G401 (cell line): ENCODE results near the gene KIF18B. TPM values are rescaled to one million over a fixed set of nuclear protein-coding genes. Genes with fewer than 3 reads are reported as not detected.

Experiments
- DNase-seq: peaks from one replicate; pipeline ENCODE4 v3.0.0-alpha.2; 2015; ENCODE audit warnings: low spot score
- in situ Hi-C: cut with HindIII; loops from 2 replicates; pipeline ENCODE4 v1.10.0; 2016; ENCODE audit warnings: low sequenced_read_pairs, mixed read lengths
- total RNA-seq: library from RNA; depleted of rRNA; stranded (reverse); fragments of >200 nt; shearing (Covaris generic); gene quantifications from 2 replicates; pipeline ENCODE4 v1.2.3, GENCODE V29; 2014

Gene KIF18B
- total RNA-seq, 1 experiment from 2014 or later = 24.4 TPM

DNA sequence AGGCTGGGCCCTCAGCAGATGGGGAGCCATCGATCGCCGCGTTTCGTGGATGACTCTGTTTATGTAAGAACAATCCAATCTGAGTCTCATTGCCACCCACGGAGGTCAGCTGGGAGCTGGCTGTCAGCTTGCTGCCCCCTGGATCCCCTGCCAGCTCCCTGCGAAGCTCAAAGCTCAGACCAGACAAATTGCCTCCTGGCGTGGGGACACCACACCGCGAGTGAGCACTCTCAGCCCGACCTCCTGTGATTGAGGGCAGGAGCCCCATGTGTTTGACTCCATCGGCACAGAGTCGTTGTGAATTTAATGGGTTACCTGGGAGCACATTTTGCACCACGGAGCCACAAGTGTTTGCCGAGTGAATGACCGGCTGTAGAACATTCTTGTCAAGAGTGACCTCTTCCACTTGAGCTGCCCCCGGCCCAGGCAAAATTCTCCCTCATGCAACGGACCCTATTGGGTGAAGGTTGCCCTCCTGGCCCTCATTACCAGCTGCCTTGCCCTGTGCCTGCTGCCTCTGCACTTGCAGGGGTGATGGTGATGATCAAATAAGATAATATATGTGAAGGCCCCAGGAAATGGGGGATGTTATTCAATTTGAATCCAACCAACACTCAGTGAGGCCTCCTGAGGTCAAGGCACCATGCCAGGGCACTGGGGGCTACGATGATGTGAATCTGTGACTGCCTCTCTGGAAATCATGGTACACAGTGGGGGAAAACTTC, 24.7 kb downstream of the KIF18B start:
- DNase-seq = no peak
- in situ Hi-C loops = no loop called here

DNA sequence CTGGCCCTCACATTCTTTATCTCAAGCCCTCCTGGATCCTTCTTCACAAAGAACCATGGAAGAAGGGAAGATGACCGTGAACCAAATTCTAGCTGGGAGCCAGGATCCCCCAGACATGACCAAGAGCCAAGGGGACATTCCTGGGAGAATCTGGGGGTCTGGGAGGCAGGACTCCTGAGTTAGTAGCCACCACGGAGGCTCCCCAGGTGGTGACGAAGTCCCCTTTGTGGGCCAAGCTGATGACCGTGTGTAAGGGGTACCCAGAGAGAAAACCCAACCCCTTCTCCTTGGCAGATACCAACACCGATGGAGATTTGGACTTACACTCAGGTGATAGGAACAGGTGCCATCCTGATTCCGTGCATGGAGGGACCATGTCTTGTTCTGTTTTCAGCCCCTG, 25.4 kb downstream of the KIF18B start:
- DNase-seq = no peak
- in situ Hi-C loops = no loop called here

DNA sequence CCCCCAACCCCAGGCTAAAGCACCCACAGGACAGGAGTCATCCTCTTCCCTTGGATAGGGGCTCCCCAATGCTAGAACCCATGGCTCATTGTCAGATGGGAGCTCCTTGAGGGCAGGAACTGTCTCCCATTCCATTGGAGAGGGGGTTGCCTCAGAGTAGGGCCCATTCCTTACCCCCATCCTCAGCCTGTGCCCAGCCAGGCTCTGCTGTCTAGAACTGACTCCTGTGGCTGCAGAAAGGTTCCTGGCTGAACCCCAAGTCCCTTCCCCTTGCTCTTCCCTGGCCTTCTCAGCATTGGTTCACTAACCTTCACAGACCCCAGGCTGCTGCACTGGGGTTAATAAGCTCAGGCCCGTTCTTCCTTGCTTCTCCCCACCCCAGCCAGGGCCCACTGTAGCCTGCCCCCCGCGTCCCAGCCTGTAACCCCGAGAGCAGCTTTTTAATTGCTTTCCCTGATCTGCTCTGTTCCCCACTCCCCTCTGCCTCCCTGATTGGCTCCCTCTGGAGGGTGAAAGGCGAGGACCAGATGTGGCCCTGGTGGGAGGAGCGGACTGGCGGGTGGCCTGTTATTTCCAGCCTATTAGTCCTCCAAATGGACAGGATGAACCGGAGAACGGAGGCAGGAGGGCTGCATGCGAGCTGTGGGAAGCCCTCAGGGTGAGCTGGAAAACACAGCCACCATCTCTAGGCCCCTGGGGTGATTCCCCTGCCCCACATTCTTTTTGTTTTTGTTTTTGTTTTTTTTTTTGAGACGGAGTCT, 26.3 kb downstream of the KIF18B start:
- in situ Hi-C loops = no loop called here
- no peak for DNase-seq

DNA sequence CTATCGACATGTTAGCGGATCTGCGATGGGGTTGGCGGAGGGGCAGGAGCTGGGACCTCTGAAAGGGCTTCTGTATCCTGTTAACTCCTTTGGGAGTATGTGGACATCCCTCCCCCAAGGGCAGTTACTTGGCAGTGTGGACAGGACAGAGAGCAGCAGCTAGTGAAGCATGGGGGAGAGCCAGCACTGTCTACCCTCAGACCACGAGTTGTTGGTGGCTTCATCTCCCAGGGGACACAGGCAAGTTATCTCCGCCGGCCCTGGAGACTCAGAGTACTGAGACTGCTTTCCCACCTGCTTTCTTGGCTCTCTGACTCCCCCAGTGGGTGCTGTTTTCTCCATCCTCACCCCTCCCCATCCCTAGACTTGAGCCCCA, 27.0 kb downstream of the KIF18B start:
- no peak for DNase-seq
- in situ Hi-C loops = no loop called here

DNA sequence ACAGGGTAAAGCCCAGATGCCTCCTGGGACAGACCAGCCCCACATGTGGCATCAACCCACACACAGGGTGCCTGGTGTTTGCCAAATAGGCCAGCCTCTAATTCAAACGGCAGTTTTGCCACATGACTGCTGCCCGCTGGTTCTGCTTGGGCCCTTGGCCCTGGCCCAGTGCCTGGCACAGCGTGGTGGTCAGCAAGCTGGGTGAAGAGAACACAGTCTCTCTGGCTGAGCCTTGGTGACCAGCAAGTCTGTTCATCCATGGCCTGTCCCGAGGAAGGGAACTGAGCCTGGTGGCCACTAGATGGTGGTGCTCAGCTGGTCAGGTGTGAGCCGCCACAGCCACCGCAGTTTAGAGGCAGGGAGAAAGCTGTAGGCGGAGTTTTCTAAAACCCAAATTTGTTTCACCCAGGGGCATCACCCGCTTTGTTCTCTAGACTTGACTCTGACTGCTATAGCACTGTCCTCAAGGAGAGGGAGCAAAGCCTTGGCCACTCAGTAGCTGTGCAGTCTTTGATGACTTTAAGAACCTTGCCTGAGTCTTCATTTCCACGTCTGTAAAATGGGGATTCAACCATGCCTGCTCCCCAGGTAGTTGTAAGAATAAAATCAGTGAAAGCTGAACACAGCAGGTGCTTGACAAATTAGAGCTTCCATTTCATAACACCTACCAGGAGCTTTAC, 27.5 kb downstream of the KIF18B start:
- peak; percentile 93 for DNase-seq
- in situ Hi-C loops = no loop called here

DNA sequence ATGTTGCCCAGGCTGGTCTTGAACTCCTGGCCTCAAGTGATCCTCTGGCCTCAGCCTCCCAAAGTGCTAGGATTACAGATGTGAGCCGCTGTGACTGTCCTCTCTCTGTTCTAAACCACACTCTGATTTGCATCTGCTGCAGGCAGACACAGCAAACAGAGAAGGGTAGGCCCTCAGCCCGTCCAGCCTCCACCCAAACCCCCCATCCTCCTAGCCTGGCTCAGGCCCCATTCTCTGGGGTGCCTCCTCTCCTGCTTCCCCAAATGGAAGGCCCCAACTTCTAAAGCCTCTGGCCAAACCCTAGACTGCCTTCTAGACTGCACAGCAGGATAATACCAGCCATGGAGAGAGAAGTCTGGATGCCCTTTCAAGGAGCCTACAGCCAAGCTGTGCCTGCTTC, 28.2 kb downstream of the KIF18B start:
- DNase-seq = no peak
- in situ Hi-C loops = no loop called here

DNA sequence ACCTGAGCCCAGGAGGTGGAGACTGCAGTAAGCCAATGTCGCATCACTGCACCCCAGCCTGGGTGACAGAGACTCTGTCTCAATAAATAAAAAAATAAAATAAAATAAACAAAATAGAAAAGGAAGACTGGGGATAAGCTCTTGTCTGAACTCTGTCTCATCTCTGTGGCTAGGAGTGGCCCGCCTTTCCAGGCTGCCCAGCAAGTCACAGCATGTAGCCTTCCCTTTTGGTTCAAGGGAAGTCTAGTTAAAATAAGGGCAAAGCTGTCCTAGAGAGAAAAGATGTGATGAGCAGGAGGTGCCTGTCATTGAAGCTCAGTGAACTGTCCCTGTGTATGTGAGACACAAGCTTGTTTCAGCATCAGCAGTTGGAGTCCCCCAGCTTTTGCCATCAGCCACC, 29.6 kb downstream of the KIF18B start:
- in situ Hi-C loops = no loop called here
- no peak for DNase-seq

DNA sequence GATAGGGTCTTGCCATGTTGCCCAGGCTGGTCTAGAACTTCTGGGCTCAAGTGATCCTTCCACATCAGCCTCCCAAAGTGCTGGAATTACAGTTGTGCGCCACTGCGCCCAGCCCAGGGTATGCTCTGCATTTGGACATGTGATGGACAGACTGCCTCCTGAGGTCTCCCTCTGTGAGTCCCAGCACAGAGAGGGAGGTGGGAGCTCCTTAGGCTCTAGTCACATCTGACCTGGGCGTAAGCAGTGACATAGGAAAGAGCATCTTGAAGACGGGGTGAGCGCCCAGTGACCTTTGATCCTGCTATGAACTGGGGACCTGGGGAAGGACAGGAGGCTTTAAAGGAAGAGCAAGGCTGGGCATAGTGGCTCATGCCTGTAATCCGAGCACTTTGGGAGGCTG, 30.1 kb downstream of the KIF18B start:
- in situ Hi-C loops = no loop called here
- DNase-seq = no peak

DNA sequence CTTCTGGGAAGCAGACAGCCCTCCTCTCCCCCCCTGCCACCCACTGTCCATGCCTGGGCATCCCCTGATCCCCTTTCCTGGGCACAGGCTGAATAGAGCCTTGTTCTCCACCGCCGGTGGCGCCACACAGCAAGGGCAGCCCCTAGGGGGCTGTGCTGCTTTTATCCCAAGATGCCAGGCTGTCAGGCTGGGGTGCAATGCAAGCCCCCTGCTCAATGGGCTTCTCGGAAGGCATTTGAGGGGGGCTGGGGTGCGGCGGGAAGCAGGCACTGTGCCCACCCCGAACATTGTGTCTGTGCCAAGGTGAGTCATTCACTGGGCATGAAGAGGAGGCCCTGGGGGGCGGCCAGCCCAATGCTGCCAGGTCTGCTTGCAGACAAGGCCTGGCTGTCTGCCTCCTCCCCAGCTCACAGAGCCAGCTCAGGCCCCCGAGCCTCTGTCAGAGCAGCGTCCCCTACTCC, 30.8 kb downstream of the KIF18B start:
- peak; percentile 78 for DNase-seq

DNA sequence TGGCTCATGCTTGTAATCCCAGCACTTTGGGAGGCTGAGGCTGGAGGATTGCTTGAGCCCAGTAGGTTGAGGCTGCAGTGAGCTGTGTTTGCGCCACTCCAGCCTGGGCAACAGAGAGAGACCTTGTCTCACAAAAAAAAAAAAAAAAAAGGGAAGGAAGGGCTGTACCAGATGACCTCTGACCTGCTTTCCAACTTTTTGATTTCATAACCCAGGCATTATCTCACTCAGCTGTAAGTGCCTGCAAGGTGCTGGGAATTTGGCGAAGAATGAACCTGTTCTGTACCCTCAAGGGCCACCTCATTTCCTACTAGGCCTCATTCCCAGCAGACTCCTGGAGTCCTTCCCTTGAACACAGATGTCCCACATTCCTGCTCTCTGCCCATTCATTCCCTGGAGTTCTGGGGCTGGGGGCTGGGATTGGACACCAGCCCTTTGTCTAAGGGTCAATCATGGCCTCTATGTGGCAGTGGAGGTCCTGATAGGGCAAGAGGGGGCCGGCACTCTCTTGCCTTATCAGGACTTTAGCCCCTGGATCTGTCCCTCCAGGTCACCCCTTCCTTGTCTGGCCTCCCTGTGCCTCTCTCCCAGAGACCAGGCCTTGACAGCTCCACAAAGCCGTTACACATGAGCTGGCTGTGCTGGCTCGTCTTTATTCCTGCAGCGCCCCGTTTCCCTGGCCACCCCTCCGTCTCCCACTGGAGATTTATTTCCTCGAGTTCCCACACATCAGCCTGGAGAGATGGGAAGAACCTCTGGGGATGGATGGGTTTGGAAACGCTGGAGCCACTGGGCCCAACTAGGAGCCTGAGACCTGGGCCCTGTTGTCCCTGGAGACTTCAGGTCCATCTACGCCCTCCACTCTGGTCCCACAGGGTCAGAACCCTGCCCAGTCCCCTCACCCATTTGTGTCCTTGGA, 31.5 kb downstream of the KIF18B start:
- in situ Hi-C loops = no loop called here
- peak; percentile 53 for DNase-seq

More for the DNA sequence above, 30.8 kb downstream of the KIF18B start:
- in situ Hi-C loops = no loop called here

DNA sequence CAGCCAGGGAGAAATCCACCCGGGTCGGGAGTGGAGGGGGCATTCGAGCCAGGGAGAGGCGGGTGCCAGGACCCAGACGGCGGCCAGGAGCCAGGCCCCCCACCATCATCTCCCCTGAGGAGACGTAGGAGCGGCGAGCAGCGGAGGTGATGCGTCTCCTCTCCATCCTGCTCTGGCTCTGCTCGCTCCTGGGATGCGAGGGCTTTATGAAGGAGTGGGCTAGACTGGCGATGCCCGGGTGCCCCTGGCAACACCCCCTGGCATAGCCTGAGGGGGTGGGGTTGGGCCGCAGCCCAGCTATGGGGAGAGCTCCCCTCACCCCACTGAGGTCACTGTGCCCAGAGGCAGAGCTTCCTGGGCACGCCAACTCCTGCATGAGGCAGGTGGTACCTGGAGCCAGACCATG, 32.2 kb downstream of the KIF18B start, which contains the start of gene GFAP:
Gene GFAP (minus strand): TSS at position 180 of the 406 bp plus-strand sequence. CDS start 14 bp downstream, at position 166.
- DNase-seq = no peak
- in situ Hi-C loops = no loop called here

DNA sequence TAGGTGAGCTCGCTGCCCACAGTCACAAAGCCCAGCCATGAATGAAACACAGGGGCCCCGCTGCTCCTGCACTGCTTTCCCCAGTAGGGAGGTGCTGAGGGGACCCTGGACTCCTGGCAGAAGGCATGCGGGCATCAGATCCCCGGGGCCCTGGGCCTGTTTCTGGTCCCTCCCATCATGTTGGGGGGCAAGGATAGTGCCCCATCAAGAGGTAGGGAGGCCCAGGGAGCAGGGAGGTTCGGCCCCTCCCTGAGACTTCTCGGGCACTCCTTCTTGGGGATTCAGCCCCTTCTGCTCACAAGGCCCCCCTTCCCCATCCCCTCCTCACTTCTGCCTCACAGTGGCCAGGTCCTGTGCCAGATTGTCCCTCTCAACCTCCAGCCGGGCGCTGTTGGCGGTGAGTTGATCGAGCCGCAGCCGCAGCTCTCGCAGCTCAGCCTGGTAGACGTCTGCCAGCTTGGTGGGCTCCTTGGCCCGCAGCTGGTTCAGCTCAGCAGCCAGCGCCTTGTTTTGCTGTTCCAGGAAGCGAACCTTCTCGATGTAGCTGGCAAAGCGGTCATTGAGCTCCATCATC, 32.8 kb downstream of the KIF18B start:
- no peak for DNase-seq
- in situ Hi-C loops = no loop called here

DNA sequence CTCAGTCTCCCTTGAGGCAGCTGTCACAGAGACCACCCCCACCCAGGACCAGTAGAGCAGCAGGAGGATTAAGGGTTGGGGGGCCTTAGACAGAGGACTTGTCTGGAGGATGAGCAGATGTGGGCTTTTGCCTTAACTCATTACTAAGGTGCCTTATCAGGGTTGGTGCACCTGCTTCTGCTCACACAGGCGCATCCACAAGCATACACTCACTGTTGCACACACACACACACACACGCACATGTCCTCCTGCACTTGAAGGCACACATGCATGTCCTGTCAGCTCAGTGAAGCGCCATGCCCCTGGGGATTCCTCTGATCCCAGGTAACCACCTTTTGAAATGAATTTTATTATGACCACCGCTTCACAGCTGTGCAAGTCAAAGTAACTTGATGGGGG, 33.4 kb downstream of the KIF18B start:
- no peak for DNase-seq
- in situ Hi-C loops = no loop called here

DNA sequence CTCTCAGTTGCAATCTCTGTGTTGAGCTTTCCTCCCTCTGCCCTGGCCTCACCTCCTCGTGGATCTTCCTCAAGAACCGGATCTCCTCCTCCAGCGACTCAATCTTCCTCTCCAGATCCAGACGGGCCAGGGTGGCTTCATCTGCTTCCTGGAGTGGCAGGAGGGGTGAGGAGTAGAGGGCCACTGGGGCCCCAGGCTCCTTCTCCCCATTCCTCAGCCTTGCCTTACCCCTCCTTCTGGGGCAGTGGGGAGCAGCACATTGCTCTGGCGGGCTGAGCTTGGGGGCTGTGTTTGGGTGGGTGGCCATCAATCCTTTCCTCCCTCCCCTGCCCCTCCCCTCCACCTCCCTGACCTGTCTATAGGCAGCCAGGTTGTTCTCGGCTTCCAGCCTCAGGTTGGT, 33.9 kb downstream of the KIF18B start:
- DNase-seq = no peak
- in situ Hi-C loops = no loop called here

DNA sequence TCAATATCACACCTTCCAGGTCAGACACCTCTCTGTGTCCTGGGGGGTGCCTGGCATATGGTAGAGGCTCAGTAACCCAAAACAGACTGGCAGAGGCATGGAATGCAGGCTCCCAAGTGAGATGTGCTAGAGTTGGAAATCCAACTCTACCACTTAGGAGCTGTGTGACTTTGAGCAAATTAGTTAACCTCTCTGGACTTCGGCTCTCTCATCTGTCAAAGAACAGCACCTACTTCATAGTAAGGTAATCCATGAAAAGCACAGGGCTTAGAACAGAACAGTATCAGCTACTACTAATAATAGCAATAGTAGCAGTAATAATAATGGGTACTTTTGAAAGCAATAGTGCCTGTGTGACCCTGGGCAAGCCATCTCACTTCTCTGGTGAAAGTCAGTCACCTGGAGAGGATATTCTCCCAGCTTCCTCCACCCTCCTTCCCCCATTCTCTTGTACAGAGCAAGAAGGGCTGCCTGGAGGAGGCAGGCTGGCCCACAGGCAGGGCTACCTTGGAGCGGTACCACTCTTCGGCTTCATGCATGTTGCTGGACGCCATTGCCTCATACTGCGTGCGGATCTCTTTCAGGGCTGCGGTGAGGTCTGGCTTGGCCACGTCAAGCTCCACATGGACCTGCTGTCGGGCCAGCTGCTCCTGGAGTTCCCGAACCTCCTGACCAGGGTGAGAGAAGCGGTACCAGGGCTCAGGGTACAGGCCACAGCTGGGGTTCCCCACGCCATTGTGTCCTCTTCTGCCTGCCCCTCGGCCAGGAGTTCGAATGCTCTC, 34.6 kb downstream of the KIF18B start:
- in situ Hi-C loops = no loop called here
- DNase-seq = no peak

DNA sequence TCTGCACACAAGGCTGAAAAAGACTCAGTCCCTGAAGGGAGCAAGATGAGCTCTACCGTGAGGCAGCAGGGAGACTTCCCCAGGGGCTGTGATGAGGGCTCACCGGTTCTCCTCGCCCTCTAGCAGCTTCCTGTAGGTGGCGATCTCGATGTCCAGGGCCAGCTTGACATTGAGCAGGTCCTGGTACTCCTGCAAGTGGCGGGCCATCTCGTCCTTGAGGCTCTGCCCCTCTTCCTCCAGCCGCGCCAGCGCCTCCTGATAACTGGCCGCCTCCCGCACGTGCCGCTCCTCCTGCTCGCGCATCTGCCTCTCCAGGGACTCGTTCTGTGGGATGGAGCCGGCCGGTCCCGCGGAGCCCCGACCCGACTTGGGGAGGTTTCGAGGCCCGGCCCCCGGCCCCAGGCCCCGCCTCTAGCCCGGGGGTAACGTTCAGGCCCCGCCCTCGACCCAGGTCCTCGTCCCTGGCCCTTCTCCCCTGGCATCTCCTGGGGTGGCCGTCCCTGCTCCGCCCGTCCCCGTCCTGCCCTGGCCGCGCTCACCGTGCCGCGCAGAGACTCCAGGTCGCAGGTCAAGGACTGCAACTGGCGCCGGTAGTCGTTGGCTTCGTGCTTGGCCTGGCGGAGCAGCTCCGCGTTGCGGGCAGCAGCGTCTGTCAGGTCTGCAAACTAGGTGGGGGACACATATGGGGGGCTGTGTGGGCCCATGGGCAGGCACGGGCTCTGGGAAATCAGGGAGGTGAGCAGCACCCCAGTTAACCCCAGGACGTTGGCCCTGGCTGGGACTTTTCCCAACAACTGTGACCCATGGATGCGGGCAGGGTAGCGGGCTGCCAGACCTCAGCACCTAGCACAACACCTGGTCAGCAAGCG, 36.2 kb downstream of the KIF18B start:
- DNase-seq = peak; percentile 39
- in situ Hi-C loops = no loop called here
